ENCODE measurements around the gene TMEM42.
A peak's percentile ranks its signal among the peaks of the same experiment; 100 is the strongest.
"Not testable (repeated sequence)": the region's sequence is repeated elsewhere in the genome, so short reads cannot be mapped to it uniquely, and the experiment has no call there.

Gene TMEM42

DNA sequence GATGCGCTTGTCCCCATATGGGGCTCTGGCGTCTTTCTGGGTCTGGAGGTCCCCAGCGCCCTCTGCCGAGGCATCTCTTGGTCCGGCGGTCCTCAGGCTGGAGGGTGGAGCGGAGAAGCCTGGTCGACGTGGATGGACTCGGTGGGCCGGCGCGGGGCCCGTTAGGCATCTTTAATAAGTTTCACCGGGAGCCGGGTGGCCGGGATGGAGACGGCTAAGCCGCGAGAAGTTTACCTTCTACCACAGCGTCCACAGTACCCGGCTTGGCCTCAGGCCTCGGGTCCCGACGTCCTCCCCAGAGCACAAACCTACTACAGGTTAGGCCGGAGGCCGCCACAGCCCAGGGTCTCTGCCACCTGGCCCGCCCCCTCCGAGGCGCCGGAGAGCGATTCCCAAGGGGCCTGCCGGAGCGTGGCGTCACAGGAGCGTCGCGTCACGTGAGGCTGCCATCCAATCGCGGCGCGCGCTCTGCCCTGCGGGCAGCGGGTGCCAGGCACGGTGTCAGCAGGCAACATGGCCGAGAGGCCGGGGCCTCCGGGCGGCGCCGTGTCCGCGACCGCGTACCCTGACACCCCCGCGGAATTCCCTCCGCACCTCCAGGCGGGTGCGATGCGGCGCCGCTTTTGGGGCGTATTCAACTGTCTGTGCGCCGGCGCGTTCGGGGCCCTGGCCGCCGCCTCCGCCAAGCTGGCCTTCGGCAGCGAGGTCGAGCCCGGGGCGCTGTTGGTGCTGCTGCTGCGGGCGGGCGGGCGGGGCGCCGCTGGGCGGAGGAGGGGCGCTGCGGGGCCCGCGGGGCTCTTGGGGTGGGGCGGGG lies at the start of gene TMEM42:
TSS of gene TMEM42 (plus strand) at position 501 of the 814 bp plus-strand sequence. CDS start at position 514, 13 bp downstream.
- DNase-seq = no peak

DNA sequence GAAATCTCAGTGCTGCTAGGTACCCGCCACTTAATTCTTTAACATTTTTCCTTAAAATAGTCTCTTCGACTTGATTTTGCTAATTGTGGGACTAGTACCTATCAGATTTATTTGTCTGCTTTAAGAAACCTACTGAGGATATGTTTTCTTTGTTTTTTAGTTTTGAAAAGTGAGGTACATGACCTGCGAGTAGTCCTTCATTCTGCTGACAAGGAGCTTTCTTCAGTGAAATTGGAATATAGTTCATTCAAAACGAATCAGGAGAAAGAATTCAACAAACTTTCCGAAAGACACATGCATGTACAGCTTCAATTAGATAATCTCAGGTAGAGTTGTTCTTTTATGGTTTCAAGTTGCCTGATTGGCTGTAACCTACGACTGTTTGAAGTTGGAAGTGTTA lies 47.0 kb upstream of the TMEM42 start:
- no peak for DNase-seq

DNA sequence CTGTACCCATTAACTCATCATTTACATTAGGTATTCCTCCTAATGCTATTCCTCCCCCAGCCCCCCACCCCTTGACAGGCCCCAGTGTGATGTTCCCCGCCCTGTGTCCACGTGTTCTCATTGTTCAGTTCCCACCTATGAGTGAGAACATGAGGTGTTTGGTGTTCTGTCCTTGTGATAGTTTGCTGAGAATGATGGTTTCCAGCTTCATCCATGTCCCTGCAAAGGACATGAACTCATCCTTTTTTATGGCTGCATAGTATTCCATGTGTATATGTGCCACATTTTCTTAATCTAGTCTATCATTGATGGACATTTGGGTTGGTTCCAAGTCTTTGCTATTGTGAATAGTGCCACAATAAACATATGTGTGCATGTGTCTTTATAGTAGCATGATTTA lies 45.4 kb upstream of the TMEM42 start:
- DNase-seq = not testable (repeated sequence)

DNA sequence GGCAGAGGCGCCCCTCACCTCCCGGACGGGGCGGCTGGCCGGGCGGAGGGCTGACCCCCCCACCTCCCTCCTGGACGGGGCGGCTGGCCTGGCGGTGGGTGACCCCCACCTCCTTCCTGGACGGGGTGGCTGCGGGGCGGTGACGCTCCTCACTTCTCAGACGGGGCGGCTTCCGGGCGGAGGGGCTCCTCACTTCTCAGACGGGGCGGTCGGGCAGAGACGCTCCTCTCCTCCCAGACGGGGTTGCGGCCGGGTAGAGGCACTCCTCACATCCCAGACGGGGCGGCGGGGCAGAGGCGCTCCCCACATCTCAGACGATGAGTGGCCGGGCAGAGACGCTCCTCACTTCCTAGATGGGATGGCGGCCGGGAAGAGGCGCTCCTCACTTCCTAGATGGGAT lies 40.5 kb upstream of the TMEM42 start:
- DNase-seq = not testable (repeated sequence)

DNA sequence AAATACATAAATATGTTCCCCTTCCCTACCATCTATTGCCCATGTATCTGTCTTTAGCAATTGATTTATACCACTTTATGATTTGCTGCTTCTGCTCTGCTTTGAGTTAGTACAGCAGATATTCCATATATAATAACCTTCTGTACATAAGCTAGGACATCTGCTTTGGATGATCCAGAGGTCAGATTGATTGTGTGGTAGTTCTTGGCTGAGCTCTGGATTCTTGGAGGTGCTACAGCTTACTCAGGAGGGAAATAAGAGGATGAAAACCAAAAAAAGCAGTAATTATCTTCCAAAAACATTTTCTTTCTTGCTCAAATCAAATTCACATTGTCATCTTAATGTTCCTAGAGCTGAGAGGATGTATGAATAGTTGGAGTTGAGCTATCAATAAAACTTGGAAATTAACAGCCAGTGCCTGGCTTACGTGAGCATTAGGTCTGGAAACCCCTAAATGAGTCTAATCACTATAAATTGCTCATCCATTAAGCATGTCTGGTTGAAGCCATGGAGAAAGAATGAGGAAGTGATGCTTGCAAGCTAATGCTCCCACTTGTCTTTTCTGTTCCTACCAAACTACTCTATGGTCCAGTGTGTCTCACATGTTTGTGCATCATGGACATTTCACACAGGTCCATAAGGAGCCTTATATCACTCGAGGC lies 36.3 kb upstream of the TMEM42 start:
- DNase-seq = no peak

DNA sequence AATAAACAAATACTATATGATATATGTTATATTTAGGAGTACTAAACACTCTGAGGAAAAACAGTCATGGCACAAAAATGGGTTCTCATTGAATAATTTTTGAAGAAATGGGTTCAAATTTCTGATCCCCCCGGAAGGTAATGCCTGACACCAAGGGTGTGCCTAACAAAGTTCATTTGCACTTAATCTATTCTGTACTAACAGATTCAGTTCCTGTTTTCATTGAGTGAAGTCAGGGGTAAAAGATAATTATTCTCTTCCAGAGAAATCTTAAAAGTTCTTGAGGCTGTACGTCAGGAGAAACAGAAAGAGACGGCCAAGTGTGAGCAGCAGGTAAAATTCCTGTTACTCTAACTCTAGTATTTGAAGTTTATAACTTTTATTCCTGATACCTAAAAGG lies 34.5 kb upstream of the TMEM42 start:
- DNase-seq = no peak

DNA sequence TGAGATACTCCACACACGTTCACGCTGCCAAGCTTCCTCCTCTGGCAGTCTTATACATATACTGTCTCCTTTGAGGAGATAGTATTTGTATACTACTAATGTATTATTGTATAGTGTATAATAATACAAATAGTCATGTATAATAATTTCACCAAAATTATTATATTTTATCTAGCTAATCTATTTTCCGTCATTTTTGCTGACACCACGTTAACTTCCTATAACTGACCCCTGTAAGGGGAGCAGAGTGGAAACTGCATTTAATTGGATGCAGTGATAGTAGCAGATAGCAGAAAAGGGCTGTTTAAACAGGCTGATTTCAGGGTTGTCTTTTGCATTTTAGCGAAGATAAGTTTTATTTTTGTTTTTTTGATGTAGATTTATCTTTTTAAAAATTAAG lies 30.5 kb upstream of the TMEM42 start:
- DNase-seq = no peak

DNA sequence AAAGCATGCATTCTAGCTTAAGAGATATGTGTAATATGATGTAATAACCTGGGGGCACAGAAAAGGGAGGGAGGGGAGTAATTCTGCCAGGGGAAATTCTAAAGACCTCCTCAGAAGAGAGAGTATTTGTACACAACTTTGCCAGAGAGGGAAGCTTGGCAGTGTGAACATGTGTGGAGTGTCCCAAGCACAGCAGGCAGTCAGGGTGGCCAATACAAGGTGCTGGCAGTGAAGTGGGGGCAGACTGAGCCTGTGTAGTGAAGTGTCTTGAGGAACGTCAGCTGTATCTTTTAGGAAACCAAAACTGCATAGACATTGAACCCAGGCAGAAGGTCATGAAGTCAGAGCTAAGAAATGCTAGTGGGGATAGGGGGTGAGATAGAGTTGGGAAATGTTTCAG lies 29.7 kb upstream of the TMEM42 start:
- DNase-seq = no peak

DNA sequence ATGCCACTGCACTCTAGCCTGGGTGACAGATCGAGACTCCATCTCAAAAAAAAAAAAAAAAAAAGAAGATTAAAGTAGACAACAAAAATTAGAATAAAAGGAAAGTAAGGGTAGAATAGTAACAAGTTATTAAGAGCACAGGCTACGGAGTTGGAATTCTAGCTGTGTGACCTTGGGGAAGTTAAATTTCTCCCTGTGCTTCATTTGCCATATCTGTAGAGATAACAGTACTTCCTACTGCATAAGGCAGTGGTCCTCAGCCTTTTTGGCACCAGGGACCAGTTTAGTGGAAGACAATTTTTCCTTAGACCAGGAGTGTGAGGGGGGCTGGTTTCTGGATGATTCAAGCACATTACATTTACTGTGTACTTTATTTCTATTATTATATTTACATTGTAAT lies 28.7 kb upstream of the TMEM42 start:
- no peak for DNase-seq

DNA sequence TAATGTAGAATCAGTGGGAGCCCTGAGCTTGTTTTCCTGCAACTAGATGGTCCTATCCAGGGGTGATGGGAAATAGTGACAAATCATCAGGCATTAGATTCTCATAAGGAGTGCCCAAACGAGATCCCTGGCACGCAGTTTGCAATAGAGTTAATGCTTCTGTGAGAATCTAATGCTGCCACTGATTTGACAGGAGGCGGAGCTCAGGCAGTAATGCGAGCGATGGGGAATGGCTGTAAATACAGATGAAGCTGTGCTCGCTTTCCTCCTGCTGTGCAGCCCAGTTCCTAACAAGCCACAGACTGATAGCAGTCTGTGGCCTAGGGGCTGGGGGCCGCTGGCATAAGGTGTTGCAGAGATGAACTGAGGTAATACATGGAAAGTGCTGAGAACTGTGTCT lies 28.3 kb upstream of the TMEM42 start:
- DNase-seq = no peak

DNA sequence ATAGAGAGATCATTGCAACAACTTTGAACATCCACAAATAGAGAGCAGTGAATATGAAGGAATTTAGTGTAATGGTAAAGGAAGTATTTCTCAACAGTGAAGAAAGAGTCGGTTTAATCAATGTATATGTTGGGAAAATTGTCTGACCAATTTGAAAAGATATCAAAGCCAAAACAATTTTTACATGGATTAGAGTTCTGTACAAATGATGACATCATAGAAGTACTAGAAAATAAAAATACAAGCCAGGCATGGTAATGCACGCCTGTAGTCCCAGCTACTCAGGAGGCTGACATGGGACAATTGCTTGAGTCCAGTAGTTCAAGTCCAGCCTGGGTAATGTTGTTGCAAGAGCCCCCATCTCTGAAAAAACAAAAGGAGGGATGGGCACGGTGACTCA lies 26.0 kb upstream of the TMEM42 start:
- DNase-seq = no peak

DNA sequence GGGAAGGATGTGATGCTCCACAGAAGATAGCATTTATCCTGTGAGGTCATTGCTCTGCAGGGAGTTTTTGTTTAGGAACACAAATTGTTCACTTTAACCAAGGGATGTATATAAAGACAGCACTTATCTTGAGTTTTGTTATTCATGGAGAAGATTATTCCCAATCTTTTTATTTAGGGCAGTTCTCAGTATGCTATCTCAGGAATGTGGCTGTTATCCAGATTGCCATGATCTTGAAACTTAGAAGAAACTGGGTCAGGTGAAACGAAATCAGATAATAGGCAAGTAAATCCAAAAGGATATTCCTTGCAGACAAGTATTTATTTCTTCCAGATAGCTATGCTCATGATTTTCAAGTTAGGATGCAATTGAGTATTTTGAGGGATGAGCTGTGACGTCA lies 19.3 kb upstream of the TMEM42 start:
- DNase-seq = no peak

DNA sequence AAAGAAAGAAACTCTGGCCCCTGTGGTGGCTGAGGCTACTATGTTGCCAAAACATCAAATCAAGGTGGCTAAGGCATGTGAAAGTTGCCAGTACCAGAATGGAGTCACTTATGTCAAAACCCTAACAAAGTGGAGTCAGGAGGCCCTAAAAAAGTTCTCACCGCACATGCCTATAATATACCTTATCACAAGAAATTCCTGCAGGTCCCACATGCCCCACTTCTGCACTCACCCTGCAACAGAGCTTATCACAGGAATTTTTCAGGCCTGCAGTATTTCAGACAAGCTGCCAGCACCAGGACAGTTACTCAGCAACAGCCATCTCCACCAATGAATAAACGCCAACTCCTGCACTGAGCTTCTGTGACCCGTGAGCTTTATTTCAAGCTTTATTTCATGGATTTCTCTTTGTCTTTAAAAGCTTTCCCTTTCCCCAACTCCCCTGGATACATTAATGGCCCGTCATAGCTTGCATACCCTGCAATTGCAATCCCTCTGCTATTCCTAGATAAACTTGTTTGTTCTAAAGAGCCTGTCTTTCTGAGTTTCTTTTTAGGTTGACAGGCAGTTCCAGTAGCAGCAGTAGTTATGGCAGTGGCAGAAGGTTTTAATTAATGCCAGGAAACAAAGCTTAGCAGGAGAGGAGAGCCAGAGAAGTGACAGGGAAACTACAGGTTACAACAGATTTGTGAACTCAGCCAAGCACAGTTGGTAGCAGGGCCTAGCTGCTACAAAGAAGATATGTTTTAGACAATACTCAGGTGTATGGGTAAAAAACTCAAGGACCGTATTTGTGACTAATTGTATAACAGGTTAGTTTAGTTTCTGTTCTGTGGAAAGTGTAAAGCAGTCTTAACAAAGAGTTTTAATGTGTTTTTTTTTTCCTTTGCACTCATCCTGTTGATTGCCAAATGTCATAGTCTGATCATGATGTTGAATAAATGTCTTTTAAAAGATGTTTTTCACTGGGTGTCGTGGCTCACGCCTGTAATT lies 15.9 kb upstream of the TMEM42 start:
- no peak for DNase-seq

DNA sequence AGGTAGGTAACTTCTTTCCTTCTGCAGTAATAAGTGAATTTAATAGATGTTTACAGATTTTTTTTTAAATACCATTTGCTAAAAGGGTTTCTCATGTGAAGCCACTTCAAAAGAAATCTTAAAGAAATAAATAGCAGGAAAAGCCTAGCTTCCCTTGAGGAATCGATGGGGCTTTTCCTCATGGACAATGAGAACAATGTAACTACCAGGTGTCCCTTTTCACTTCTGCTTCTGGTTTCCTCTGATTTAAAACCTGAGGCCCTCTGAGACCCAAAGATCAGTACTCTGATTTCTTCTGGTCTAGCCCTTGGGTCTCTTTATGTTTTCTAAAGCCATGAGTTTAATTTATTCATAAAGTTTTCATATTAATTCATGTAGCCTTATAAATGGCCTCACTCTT lies 13.1 kb upstream of the TMEM42 start:
- DNase-seq = no peak

DNA sequence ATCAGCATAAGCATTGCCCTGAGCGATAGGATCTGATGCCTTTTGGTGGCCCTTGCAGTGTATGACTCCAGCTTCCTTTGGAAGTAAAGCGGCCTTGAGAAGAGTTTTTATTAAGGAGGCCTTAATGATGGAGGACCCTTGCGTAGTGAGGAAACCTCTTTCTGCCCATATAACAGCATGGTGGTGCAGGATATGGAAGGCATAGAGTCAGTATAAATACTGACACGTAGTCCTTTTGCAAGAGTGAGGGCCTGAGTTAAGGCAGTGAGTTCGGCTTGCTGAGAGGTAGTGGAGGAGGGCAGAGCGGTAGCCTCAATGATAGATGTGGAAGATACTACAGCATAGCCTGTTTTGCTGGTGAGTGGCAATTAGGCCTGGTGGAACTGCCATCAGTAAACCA lies 5.0 kb upstream of the TMEM42 start:
- not testable (repeated sequence) for DNase-seq

DNA sequence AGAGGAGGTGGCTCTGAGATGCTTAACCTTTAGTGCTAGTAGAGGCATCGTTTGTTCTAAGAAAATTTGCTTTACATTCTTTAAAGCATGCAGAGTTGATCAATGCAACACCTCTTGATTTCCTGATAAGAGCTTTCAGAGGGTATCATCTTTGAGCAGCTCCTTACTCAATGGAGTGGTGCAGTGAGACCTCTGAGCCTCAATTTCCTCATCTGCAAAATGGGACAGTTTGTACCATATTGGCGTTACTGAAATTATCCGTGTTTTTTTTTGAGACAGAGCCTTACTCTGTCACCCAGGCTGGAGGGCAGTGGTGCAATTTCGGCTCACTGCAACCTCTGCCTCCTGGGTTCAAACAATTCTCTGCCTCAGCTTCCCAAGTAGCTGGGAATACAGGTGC lies 1.6 kb upstream of the TMEM42 start:
- DNase-seq = no peak

DNA sequence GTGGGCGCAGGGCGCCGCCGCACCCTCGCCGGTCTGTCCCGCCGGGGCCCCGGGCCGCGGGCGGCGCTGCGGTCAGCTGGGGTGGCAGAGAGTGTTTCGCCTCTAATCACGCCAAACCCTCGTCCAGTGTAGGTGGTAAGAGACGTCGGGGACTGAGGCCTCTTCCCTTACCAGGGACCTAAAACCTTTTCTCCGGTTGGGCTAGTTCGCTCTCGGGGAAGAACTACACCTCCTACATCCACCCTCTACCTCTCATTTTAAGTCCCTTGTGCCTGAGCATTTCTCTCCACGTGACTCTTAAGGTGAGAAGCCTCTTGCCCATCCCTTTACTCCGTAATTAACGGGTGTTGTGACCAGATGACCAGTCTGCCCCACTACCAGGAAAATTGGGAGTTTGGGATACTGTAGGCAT lies 520 bp downstream of the TMEM42 start:
- no peak for DNase-seq

DNA sequence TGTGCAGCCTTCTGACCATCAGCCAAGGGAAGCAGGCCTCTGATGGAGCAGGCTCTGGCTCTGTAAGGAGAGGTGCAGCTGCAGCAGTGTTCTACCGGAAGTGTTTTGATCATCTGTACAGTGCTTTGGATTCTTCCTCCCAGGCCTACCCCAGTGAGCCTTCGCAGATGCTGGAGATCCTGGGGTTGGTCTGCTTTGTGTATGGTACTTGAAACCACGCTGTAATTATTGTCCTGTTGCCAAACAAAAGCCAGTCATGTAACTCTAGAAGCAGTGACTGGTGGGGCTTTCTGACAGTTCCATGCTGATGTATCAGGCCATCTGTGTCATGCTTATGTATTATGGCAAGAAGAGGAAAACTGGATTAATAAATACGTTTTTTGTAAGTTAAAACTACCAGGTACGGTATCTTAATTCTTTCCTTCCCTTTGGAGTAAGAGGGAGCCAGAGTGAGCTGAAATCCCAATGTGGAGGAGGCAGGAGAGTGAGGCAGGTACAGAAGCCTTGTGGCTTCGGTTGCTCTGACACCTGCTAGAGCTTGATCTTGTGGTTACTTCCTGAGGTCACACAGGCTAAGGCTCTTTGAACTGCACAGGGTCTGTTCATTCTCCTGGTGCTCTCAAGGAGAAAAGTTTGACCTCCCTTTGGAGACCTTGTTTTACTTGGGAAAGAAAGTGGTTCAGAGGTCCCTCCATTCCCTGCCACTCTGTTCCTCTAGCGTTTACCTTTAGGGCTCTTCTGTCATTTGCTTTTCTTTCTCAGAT lies 3.7 kb downstream of the TMEM42 start:
- DNase-seq = peak; percentile 38

DNA sequence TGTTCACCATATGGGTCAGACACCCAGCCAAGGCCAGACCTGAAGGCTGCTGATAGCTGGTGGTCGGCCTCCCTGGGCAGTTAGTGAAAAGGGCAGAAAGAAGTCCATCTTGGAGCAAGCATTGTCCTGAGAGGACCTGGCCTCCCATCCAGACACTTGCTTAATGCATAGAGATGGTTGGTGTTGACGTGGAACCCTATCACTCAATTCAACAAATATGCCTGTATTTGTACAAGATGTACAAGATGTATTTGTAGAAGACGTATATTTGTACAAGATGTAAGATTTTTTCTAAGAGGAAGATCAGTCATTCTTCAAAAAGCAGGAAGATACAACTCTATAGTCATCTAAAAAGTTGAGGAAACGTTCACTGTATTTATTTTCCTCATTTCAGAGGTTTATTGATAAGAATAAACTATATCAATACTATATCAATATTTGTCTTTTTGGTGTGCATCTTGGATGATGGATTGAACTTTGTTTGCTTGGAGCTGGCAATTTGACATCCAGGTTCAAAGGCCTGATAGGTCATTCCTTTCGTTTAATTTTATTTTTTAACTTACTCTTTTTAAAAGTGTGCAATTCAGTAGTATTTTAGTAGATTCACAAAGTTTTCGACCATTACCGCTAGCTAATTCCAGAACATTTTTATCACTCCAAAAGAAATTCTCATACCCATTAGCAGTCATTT lies 5.9 kb downstream of the TMEM42 start:
- no peak for DNase-seq

DNA sequence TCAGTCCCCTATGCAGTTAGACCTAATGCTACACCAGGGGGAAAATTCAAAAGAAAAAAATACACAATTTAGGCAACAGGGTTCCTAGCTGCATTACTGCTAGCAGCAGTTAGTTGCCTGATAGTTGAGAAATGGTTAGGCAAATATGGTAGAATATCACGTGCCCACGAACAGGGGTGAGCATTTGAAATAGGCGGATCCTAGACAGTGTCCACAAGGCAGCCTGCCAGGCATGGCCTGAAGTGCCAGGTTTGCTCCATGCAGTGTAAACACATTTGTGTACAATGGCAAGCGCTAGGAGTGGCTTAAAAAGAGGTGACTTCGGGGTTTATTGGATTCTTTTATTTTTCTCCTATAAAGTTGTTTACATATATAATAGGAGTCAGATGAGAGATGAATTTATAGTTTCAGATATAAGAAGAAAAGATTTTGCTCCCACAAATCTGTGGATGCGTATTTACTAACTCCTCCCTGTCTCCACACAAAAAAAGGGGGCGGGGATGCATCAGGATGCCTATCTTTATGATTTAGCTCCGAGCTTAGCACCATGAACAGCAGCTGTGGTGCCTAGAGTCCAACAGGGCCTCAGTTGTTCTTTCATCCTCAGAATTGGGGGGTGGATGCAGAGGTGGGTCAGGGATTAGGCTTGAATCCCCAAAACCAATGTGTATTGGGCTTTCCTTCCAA lies 8.8 kb downstream of the TMEM42 start:
- DNase-seq = peak; percentile 5

DNA sequence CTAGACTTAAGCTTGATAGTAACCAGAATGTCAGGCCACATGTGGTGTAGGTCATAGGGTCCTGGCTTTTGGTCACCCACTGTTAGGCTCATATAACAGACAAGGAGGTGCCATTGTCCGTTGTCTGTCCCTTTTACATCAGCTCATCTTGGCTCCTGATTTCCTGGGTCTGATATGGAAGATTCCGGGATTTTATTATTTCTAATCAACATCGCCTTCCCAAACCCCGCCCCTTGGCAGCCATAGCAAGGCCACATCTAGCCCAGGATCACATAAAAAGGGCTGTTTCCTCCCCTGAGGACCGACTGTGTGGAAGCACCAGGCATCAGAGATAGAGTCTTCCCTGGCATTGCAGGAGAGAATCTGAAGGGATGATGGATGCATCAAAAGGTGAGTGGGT lies 12.6 kb downstream of the TMEM42 start, which contains the start of gene TGM4:
TSS of gene TGM4 (plus strand) at position 301 of the 400 bp plus-strand sequence. CDS start at position 372, 71 bp downstream.
- no peak for DNase-seq

Measured in NCI-H146 (cell line).